Measurements from ENCODE around the gene AKR1E2. TPM values are rescaled to one million over a fixed set of nuclear protein-coding genes. Genes with fewer than 3 reads are reported as not detected.

AKR1E2 gene
- total and polyA plus RNA-seq, 2 of the 8 experiments (the other 6 are each of a cell fraction or from before 2014, with no cell fraction given) = 2.6 to 3.5 TPM

- TF ChIP-seq CHD7 (IDR thresholded peaks at IDR 0.05; ENCODE audit: insufficient replicate concordance, low read length) (no peak), NANOG (IDR thresholded peaks at IDR 0.05; ENCODE audit: insufficient read depth, low read depth, low read length, poor library complexity, severe bottlenecking) (no peak), TEAD4 (IDR thresholded peaks at IDR 0.05; ENCODE audit: low read depth, low read length) (no peak), ASH2L (IDR thresholded peaks at IDR 0.05; ENCODE audit: low read length) (no peak), PHF8 (conservative IDR thresholded peaks at IDR 0.05; ENCODE audit: low read depth, low read length) (no peak), FOSL1 (IDR thresholded peaks at IDR 0.05; ENCODE audit: insufficient read depth, low read depth, low read length) (no peak), CHD2 (IDR thresholded peaks at IDR 0.05; ENCODE audit: low read length) (no peak), KDM5A (IDR thresholded peaks at IDR 0.05; ENCODE audit: low read length) (no peak), CBX8 (IDR thresholded peaks at IDR 0.05; ENCODE audit: borderline replicate concordance, low read depth, low read length) (no peak), JUND (IDR thresholded peaks at IDR 0.05; ENCODE audit: low read length) (no peak), SIRT6 (IDR thresholded peaks at IDR 0.05; ENCODE audit: low read length) (no peak)
- TF ChIP-seq, protein P1, sequence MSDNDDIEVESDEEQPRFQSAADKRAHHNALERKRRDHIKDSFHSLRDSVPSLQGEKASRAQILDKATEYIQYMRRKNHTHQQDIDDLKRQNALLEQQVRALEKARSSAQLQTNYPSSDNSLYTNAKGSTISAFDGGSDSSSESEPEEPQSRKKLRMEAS (IDR thresholded peaks at IDR 0.05) = no peak
These were observed 66.7 kb downstream of the AKR1E2 start (continued) for GRCh38 chr10:4892681-4893080.
